ENCODE results near the gene TNFRSF6B.
"Not testable (repeated sequence)": the region's sequence is repeated elsewhere in the genome, so short reads cannot be mapped to it uniquely, and the experiment has no call there.

TNFRSF6B gene, protein sequence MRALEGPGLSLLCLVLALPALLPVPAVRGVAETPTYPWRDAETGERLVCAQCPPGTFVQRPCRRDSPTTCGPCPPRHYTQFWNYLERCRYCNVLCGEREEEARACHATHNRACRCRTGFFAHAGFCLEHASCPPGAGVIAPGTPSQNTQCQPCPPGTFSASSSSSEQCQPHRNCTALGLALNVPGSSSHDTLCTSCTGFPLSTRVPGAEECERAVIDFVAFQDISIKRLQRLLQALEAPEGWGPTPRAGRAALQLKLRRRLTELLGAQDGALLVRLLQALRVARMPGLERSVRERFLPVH

GRCh38 chr20:63696628-63697356 lies at the start of gene TNFRSF6B:
Gene TNFRSF6B (plus strand): TSS chr20:63696652. CDS start chr20:63696768, 116 bp downstream.
- peak; percentile 29 for DNase-seq

GRCh38 chr20:63648190-63648589 lies 48.3 kb upstream of the TNFRSF6B start:
- peak; percentile 57 for DNase-seq

GRCh38 chr20:63648895-63649589 lies 47.4 kb upstream of the TNFRSF6B start:
- DNase-seq = no peak

DNA sequence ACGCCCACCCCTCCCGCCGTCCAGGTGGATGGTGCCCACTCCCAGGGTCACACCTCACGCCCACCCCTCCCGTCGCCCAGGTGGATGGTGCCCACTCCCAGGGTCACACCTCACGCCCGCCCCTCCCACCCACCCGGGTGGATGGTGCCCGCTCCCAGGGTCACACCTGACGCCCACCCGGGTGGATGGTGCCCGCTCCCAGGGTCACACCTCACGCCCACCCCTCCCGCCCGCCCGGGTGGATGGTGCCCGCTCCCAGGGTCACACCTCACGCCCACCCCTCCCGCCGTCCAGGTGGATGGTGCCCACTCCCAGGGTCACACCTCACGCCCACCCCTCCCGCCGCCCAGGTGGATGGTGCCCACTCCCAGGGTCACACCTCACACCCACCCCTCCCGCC lies 46.0 kb upstream of the TNFRSF6B start:
- DNase-seq = not testable (repeated sequence)

- DNase-seq = no peak
Measured at GRCh38 chr20:63651942-63652191, 44.6 kb upstream of the TNFRSF6B start.

DNA sequence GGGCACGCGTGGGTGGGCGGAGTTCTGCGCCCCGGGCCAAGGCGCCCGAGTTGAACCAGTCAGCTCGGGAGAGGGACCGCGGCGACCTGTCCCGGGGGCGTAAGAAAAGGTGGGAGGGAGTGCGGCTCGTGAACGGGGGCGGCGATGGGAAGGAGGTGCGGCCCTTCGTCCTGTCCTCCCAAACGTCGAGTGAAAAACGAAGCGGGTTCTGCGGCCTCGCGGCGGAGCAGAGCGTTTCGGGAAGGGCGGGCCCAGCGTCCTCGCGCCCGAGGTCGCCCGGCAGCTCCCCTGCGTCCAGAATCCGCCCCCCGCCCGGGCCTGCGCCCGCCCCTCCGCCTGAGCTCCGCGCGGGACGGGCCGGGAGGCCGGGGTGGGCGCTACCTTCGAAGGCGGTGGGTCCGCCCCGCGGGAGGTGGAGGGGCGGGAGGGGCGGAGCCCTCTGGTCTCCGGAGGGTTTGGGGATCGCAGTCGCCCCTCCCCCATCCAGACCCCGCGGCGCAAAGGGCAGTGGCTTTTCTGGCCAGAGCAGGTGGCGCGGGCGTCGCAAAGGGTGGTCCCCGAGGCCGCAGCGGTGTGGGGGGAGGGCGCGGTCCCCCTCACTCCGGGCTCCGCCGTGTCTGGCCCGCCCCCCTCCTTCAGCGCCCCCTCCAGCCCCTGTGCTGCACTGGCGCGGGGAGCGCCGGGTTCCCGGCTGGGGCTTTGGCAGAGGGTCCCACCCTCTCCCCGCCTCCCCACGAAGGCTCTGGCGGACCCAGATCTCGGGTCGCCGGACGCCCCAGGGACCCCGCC lies 44.1 kb upstream of the TNFRSF6B start:
- peak; percentile 32 for DNase-seq

DNA sequence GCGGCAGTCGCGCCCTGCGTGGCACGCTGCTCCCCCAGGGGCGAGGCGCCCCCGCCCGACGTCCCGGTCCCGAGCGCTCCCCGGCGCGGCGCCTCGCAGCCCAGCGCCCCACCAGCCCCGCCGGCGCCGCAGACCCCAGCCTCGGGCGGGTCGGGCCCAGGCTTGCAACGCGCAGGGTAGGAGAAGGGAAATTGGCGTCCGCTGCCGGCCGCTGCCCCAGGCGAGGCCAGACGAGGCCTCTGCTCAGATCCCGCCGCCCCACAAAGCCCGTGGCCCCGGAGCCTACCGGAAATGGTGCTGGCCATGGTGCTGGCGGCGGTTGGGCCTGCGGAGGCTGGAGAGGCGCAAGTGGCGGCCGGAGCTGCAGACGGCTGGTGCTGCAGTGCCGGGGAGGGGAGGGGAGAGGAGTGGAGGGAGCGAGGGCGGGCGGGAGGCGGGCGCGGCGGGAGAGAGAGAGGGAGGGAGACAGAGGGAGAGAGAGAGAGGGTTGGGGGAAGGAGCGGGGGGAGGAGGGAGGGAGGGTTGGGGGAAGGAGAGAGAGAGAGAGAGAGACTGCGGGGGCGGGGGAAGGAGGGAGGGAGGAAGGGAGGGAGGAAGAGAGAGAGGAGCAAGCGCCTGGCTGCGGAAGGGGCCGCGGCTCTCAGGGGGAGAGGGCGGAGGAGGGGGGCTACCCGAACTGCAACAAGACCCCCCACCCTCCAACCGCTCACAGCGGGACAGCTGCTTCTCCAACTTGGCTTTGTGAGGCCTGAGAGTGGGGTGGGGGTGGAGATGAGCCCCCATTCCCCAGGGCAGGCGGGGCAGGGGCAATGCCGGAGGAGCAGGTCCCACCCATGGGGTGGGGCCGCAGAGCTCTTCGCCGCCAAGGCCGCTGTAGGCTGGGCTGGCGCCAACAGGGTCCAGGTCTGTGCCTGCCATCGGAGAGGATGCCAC lies 43.1 kb upstream of the TNFRSF6B start, which contains the start of gene STMN3:
TSS of gene STMN3 (minus strand) at position 384 of the 933 bp plus-strand sequence. CDS start at position 305, 79 bp downstream.
- DNase-seq = peak; percentile 90

GRCh38 chr20:63653974-63654668 lies 42.3 kb upstream of the TNFRSF6B start:
- DNase-seq = no peak

- DNase-seq = no peak
Measured at GRCh38 chr20:63655249-63655648, 41.2 kb upstream of the TNFRSF6B start.

DNA sequence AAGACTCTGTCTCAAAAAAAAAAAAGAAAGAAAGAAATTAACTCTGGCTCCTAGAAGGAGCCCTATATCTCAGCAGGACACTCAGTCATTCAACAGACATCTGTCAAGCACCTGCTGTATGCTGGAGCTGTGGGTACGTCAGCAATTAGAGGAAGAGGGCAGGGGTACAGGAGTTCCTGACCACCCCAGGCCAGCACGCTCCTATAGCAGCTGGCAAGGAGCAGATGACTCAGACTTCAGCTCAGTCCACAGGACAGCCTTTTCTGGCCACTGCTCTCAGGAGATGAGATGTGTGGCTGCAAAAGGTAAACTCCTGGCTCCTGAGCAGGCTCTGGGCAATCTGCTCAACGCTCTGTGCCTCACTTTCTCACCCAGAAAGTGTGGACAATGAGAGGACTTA lies 40.0 kb upstream of the TNFRSF6B start:
- DNase-seq = no peak

DNA sequence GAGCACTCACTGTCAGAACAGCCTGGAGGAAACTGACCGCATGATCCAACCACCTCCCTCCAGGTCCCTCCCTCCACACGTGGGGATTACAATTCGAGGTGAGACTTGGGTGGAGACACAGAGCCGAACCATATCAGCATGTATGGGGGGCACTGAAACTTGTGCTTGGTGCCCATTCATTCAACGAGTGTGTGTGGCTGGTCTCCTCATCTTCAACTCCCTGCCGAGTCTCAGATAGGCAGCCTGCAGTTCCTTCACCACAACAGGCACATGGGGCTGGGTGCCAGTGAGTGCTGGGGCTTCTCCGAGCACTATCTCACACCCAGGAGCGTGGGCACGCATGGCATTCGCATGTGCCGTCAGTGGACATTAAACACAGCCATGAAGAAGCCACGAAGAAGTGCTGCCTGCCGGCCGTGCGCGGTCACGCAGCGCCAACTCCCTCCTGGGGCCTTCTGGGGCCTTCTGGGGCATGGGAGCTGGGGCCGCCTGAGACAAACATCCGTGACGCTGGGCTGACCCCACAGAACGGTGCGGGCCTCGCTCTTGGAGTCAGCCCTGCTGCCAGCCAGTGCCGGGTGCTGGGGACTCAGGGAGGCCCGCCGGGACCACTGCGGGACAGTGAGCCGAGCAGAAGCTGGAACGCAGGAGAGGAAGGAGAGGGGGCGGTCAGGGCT lies 39.1 kb upstream of the TNFRSF6B start:
- peak; percentile 40 for DNase-seq

DNA sequence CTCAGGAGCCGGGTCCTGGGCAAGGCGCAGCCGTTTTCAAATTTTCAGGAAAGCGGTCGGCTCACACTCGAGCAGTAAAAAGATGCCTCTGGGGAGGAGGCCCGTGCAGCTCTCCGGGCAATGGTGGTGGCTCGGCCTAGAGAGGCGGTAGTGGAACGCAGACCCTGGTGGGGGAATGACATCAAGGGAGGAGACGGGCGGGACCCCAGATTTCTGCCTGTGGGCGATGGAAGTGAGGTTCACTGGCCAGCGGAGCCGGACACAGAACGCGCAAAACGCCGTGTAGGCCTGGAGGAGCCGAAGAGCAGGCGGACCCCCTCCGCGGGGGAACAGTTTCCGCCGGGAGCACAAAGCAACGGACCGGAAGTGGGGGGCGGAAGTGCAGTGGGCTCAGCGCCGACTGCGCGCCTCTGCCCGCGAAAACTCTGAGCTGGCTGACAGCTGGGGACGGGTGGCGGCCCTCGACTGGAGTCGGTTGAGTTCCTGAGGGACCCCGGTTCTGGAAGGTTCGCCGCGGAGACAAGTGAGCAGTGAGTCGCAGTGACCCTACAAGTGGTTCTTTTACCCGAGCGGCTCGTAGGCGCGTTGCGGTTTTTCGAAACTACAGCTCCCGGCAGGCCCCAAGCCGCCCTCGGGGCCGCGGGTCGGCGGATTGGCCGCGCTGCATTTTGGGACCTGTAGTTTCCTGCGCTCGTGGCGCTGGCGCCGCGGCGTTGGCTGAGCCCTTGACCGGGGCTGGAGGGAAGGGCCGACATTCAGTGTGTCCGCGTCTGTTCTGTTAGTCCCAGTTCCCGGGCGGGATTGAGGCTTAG lies 38.3 kb upstream of the TNFRSF6B start, which contains the start of gene RTEL1:
TSS of gene RTEL1 (plus strand) at position 376 of the 812 bp plus-strand sequence. CDS start 1,091 bp downstream, outside the sequence.
- DNase-seq = peak; percentile 93

DNA sequence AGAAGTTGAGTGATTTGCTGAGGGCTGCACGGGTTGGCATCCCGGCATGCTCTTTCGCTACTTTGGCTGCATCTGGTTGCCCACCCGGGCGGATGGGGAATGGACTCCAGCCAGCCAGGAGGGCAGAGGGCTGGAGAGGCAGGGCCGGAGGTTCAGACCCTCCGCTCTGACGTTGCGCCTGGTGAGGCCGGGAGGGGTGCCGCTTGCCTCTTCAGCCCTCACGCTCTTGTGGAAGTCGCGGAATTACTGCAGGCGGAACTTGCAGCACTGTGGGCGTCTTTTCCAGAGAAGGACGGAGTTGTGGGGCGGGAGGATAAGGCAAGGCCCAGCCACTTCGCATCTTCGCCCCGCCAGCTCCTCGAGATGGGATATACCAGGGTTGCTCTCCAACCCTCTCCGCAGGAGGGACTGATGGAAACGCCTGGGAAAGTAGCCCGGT lies 37.7 kb upstream of the TNFRSF6B start:
- peak; percentile 66 for DNase-seq

DNA sequence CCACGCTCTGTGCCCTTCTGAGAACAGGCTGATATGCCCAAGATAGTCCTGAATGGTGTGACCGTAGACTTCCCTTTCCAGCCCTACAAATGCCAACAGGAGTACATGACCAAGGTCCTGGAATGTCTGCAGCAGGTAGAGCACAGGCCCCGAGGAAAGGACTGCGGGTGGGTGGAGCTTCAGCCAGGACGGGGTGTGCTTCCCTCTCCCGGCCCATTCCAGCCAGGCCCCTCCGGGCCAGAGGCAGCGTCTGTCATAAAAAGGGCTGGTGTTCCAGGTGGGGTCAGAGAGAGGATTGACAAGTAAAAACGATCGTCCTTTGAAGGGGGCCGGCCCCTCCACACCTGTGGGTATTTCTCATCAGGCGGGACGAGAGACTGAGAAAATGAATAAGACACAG lies 37.1 kb upstream of the TNFRSF6B start:
- DNase-seq = no peak

DNA sequence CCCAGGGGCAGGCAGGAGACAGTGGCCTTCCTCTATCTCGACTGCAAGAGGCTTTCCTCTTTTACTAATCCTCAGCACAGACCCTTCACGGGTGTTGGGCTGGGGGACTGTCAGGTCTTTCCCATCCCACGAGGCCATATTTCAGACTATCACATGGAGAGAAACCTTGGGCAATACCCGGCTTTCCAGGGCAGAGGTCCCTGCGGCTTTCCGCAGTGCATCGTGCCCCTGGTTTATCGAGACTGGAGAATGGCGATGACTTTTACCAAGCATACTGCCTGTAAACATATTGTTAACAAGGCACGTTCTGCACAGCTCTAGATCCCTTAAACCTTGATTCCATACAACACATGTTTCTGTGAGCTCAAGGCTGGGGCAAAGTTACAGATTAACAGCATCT lies 36.3 kb upstream of the TNFRSF6B start:
- not testable (repeated sequence) for DNase-seq

- no peak for DNase-seq
Measured at GRCh38 chr20:63660622-63661021, 35.8 kb upstream of the TNFRSF6B start.

DNA sequence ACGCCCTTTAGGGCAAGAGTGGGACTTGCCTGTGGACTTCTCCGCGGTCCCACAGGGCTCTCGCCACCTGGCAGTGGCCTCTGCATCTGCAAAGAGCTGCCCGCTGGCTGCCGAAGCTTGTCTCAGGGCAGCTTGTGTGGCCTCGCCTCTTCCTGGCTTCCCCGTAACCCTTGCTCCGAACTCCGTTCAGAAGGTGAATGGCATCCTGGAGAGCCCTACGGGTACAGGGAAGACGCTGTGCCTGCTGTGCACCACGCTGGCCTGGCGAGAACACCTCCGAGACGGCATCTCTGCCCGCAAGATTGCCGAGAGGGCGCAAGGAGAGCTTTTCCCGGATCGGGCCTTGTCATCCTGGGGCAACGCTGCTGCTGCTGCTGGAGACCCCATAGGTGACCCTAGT lies 35.3 kb upstream of the TNFRSF6B start:
- no peak for DNase-seq

- DNase-seq = no peak
Measured at GRCh38 chr20:63661959-63662812, 34.3 kb upstream of the TNFRSF6B start.

GRCh38 chr20:63662813-63663189 lies 33.7 kb upstream of the TNFRSF6B start:
- DNase-seq = no peak
